HG03060 (cell line): ENCODE results near the gene HOXD8.

Source experiments
- ATAC-seq: cut with Tn5 transposase; IDR thresholded peaks from one replicate; pipeline ENCODE4 v1.9.1; 2021; ENCODE audit warnings: low read depth, moderate number of reproducible peaks; ENCODE audit not compliant: unreplicated experiment

HOXD8 gene

GRCh38 chr2:176114930-176115625, 14.4 kb upstream of the HOXD8 start:
- no peak for ATAC-seq

DNA sequence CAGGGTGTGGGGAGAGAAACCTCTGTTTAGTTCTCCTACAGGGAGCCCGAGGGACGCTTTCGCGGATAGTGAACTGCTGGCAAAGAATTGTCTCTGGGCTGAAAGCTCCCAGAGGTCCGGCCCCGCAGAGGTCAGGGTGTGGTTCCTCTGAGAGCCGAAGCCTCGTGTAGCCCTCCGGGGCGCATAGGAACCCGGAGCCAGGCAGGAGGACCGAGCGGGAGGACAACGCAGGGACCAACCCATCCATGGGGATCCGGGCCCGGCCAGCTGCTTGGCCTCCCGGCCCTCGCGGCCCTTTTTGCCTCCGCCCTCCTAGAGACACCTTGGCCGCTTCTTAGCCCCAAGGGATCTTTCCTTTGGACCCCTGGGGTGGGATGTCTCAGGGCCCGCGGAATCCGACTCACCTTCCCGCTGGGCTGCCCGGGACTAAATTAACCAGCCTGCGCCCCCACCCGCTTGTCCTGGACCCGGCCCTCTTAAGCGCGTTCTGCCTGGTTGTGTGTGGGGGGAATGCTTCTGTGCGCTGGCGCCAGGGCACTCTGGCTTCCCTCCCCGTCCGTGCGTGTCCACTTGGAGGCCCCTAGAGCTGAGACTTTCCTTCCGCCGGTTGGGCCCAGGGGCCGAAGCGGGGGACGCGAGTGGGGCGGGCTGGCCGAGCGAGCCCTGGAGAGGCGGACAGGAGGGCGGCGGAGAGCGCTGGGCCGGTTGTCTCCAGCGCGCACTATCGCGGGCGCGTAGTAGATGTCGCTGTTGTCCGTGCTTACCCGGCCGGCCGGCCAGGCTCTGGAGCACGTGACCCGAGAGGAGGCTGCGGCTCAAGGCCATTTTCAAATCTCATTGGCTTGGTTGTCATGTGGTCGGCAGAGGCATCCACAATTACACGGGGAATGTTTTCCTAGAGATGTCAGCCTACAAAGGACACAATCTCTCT, 13.4 kb upstream of the HOXD8 start, which contains the start of gene HOXD10:
Gene HOXD10 (plus strand): TSS at position 896 of the 931 bp plus-strand sequence. CDS start 56 bp downstream, outside the sequence.
- ATAC-seq: no peak

DNA sequence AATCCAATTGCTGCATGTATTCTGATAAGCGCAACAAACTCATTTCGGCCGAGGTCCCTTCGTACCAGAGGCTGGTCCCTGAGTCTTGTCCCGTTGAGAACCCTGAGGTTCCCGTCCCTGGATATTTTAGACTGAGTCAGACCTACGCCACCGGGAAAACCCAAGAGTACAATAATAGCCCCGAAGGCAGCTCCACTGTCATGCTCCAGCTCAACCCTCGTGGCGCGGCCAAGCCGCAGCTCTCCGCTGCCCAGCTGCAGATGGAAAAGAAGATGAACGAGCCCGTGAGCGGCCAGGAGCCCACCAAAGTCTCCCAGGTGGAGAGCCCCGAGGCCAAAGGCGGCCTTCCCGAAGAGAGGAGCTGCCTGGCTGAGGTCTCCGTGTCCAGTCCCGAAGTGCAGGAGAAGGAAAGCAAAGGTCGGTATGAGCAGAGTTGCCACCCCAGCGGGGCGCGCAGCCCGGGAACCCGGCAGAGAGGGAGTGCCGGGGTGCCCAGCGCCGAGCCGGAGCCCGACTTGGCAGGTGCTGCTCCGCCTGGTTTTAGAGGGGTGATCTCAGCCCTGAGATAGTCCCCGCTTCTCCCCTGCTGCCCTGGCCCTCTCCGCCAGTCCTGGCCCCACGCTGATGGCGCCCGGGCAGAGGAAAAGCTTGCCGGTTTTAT, 12.2 kb upstream of the HOXD8 start:
- ATAC-seq: no peak

GRCh38 chr2:176117823-176118371, 11.6 kb upstream of the HOXD8 start:
- ATAC-seq: no peak

GRCh38 chr2:176118601-176119339, 10.7 kb upstream of the HOXD8 start:
- no peak for ATAC-seq

- no peak for ATAC-seq
These were observed 8.9 kb upstream of the HOXD8 start for GRCh38 chr2:176120364-176121189.

GRCh38 chr2:176121190-176122051, 8.1 kb upstream of the HOXD8 start:
- no peak for ATAC-seq

DNA sequence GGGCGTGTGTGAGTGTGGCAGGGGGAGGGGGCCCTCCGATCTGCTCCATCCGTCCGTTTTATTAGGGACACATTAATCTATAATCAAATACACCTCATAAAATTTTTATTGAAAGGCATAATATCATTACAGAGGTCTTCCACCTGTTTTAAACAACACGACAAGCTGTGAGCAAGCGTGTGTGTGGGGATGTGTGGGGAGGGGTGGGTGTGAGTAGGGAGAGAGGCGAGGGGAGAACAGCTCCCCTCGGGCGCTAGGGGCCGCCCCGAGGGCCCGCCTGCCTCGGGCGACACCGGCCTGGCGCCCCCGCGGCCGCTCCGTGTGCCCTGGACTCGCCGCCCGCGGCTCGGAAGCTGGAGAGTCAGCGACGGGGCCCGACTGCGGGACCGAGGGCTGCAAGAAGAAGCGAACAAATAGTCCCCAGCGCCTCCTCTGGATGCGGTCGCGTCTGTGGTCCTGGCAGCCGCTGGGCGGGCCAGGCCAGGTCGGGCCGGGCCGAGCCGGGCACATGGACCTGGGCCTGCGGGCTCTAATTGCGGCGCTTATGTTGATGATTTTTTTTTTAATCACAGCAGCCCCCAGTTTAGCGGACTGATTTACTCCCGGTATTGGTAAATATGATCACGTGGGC, 7.3 kb upstream of the HOXD8 start:
- ATAC-seq: no peak

- ATAC-seq: no peak
These were observed 6.7 kb upstream of the HOXD8 start, which contains the start of gene HOXD9 for GRCh38 chr2:176122683-176123410. Gene HOXD9, plus strand, starts transcription at chr2:176122719. Its CDS starts 50 bp downstream, at chr2:176122769.

DNA sequence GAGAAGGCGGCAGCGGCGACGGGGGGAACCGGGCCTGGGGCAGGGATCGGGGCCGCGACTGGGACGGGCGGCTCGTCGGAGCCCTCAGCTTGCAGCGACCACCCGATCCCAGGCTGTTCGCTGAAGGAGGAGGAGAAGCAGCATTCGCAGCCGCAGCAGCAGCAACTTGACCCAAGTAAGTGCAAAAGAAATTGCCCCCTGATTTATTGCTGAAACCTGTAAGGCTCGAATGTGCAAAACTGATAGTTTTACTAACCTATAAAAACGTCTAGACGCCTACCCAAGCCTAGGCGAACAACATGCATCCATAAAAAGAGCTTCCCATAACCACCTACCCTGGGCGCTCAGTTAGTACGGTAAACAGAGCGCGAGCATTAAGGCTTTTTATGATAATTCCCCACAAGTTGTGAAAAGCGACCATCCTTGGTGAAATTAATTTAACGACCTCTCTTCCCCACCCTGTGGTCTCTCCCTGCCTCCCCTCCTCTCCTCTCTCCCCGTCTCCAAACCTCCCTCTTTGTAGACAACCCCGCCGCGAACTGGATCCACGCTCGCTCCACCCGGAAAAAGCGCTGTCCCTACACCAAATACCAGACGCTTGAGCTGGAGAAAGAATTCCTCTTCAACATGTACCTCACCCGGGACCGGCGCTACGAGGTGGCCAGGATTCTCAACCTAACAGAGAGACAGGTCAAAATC, 5.9 kb upstream of the HOXD8 start:
- no peak for ATAC-seq

DNA sequence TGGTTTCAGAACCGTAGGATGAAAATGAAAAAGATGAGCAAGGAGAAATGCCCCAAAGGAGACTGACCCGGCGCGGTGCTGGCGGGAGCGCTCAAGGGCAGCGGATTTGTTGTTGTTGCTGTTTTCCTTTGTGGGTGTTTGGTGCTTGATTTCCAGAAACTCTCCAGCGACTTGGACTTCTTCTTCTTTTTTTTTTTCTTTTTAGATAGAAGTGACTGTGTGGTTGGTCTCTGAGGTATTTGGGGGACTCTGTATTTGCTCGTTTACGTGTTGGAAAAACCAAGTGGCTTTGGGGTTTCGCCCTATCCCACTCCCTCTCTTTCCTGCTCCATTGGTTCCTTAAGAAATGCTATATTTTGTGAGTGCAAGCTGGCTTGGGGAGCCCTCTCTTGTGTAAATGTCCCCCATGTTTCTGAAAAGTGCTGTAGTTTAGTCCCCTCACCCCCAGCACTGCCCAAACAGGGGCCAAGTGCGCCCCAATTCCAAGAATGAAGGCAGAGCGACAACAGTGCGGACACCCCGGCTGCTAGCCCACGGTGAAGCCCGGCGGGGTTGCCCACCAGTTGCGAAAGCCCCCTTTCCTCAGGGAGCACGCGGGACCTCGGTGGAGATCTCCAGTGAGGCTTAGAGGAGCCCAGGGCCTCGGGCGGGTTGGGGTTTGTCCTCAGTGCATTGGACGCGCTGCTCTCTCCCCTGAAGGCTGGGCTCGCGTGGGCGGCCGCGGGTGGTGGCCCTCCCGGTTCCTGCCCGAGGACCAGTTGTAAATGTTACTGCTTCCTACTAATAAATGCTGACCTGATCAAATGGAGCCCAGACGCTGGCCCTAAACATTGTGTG, 5.2 kb upstream of the HOXD8 start:
- ATAC-seq: no peak

DNA sequence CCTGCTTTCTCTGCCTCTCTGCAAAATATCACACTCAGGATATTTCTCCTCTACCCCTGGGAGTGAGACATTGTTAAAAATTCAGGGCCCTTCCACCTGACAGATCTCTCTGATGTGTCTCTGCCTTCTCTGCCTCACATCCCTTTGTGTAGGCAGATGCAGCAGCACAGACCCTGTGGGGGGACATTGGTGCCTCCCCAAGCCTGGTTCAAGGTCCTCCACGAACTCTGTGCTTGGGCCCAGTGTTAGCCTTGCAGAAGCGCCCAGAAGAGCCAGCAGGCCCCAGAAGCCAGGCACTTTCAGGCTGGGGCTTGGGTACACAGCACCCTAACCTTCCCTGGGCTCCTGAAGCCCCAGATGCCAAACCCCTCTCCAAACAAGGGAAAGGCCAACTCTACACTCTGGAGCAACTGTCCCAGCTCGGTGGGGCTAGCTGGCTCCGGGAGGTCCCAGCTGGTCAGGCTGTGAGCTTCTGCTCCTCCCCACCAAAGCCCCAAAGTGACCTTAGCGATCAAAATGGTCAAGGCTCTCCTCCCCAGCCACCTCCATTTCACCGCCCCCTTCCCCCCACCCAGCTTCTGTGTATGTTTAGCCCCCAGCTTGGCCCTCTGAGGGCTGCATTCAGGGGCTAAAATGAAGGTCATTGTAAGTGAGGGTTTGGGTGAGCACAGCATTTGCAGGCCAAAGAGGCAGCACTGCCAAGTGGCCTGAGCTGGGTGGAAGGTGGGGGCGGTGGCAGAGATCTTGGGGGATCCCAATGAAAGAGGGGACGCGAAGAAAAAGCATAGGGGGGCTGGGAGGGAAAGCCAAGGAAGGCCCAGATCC, 4.3 kb upstream of the HOXD8 start:
- ATAC-seq: no peak

- ATAC-seq: no peak
These were observed 3.8 kb upstream of the HOXD8 start for GRCh38 chr2:176125772-176126054.

- ATAC-seq: no peak
These were observed 2.4 kb upstream of the HOXD8 start for GRCh38 chr2:176126929-176127773.
